Measurements from ENCODE around the gene TOX4. TPM values are rescaled to one million over a fixed set of nuclear protein-coding genes. Genes with fewer than 3 reads are reported as not detected.

Gene TOX4
- total and polyA plus RNA-seq, 2 donors = 24.2 to 25.1 TPM

- H3K27me3 ChIP-seq (ENCODE audit: control insufficient read depth in 2 of 2, insufficient read depth in 1 of 2, low read length in 1 of 2) = no peaks in the 10 kb centered on the region
- 53% methylated on average over 15 of the region's 15 CpGs for WGBS
- peaks cover 11 to 12% of the 10 kb centered on the region in 2 donors for H3K4me1 ChIP-seq (ENCODE audit: control insufficient read depth in 2 of 2, insufficient read depth in 2 of 2, low read length in 2 of 2)
- peaks cover 0 to 8% of the 10 kb centered on the region in 2 donors for H3K36me3 ChIP-seq (ENCODE audit: control insufficient read depth in 2 of 2, insufficient read depth in 2 of 2, low read length in 1 of 2)
- peak in 3 of 9 donors; percentile 5 to 33 (median 17) for DNase-seq (ENCODE audit: low read depth in 6 of 9, low spot score in 9 of 9)
- H3K4me3 ChIP-seq (ENCODE audit: low read length in 2 of 2) = peak overlapping the region; percentile 94 to 99
- H3K27ac ChIP-seq (ENCODE audit: low read depth in 1 of 2, low read length in 1 of 2) = peak overlapping the region in 1 of 2 donors; percentile 83
- no peaks in the 10 kb centered on the region for H3K9me3 ChIP-seq (ENCODE audit: control insufficient read depth in 2 of 2, insufficient read depth in 1 of 2, low read length in 1 of 2)
Measured at GRCh38 chr14:21454843-21455544, 22.0 kb upstream of the TOX4 start.

- peak overlapping the region; percentile 94 to 99 for H3K4me3 ChIP-seq (ENCODE audit: low read length in 2 of 2)
- peak in 2 of 9 donors; percentile 4 to 14 for DNase-seq (ENCODE audit: low read depth in 6 of 9, low spot score in 9 of 9)
- H3K36me3 ChIP-seq (ENCODE audit: control insufficient read depth in 2 of 2, insufficient read depth in 2 of 2, low read length in 1 of 2) = peaks cover 0 to 9% of the 10 kb centered on the region in 2 donors
- 1% methylated on average over 17 of the region's 17 CpGs for WGBS
- peaks cover 11 to 12% of the 10 kb centered on the region in 2 donors for H3K4me1 ChIP-seq (ENCODE audit: control insufficient read depth in 2 of 2, insufficient read depth in 2 of 2, low read length in 2 of 2)
- H3K9me3 ChIP-seq (ENCODE audit: control insufficient read depth in 2 of 2, insufficient read depth in 1 of 2, low read length in 1 of 2) = no peaks in the 10 kb centered on the region
- peak overlapping the region; percentile 83 to 87 for H3K27ac ChIP-seq (ENCODE audit: low read depth in 1 of 2, low read length in 1 of 2)
- H3K27me3 ChIP-seq (ENCODE audit: control insufficient read depth in 2 of 2, insufficient read depth in 1 of 2, low read length in 1 of 2) = no peaks in the 10 kb centered on the region
Measured at GRCh38 chr14:21455592-21455911, 21.4 kb upstream of the TOX4 start.

- no peaks in the 10 kb centered on the region for H3K9me3 ChIP-seq (ENCODE audit: control insufficient read depth in 2 of 2, insufficient read depth in 1 of 2, low read length in 1 of 2)
- H3K27ac ChIP-seq (ENCODE audit: low read depth in 1 of 2, low read length in 1 of 2) = peak within 1 kb of the TSS; percentile 91 to 99
- under 1% methylated on average over 36 of the region's 36 CpGs for WGBS
- H3K4me3 ChIP-seq (ENCODE audit: low read length in 2 of 2) = peak within 1 kb of the TSS; percentile 94 to 99
- peaks cover 5 to 15% of the 10 kb centered on the region in 2 donors for H3K36me3 ChIP-seq (ENCODE audit: control insufficient read depth in 2 of 2, insufficient read depth in 2 of 2, low read length in 1 of 2)
- peaks cover 11 to 12% of the 10 kb centered on the region in 2 donors for H3K4me1 ChIP-seq (ENCODE audit: control insufficient read depth in 2 of 2, insufficient read depth in 2 of 2, low read length in 2 of 2)
- no peaks in the 10 kb centered on the region for H3K27me3 ChIP-seq (ENCODE audit: control insufficient read depth in 2 of 2, insufficient read depth in 1 of 2, low read length in 1 of 2)
- peak; percentile 98 to 100 (median 99) for DNase-seq (ENCODE audit: low read depth in 6 of 9, low spot score in 9 of 9)
Measured at GRCh38 chr14:21455912-21456667, 20.9 kb upstream of the TOX4 start, which contains the start of gene CHD8. TSS of gene CHD8 (minus strand) at chr14:21456123. CDS start at chr14:21431643, 24,480 bp downstream.

GRCh38 chr14:21467616-21468015 is 9.4 kb upstream of the TOX4 start:
- no peaks in the 10 kb centered on the region for H3K9me3 ChIP-seq (ENCODE audit: control insufficient read depth in 2 of 2, insufficient read depth in 1 of 2, low read length in 1 of 2)
- H3K27ac ChIP-seq (ENCODE audit: low read depth in 1 of 2, low read length in 1 of 2) = no peak overlapping the region
- WGBS = 91% methylated on average over 1 of the region's 1 CpG
- H3K27me3 ChIP-seq (ENCODE audit: control insufficient read depth in 2 of 2, insufficient read depth in 1 of 2, low read length in 1 of 2) = no peaks in the 10 kb centered on the region
- peaks cover 30 to 36% of the 10 kb centered on the region in 2 donors for H3K36me3 ChIP-seq (ENCODE audit: control insufficient read depth in 2 of 2, insufficient read depth in 2 of 2, low read length in 1 of 2)
- no peak overlapping the region for H3K4me3 ChIP-seq (ENCODE audit: low read length in 2 of 2)
- no peaks in the 10 kb centered on the region for H3K4me1 ChIP-seq (ENCODE audit: control insufficient read depth in 2 of 2, insufficient read depth in 2 of 2, low read length in 2 of 2)
- DNase-seq (ENCODE audit: low read depth in 6 of 9, low spot score in 9 of 9) = no peak

- 54% methylated on average over 10 of the region's 10 CpGs for WGBS
Measured at GRCh38 chr14:21475767-21476522, 1.1 kb upstream of the TOX4 start.

GRCh38 chr14:21476523-21476924 is 471 bp upstream of the TOX4 start:
- peaks cover 3 to 8% of the 10 kb centered on the region in 2 donors for H3K36me3 ChIP-seq (ENCODE audit: control insufficient read depth in 2 of 2, insufficient read depth in 2 of 2, low read length in 1 of 2)
- no peaks in the 10 kb centered on the region for H3K27me3 ChIP-seq (ENCODE audit: control insufficient read depth in 2 of 2, insufficient read depth in 1 of 2, low read length in 1 of 2)
- DNase-seq (ENCODE audit: low read depth in 6 of 9, low spot score in 9 of 9) = peak in 1 of 9 donors; percentile 82
- H3K27ac ChIP-seq (ENCODE audit: low read depth in 1 of 2, low read length in 1 of 2) = peak overlapping the region; percentile 84 to 87
- under 1% methylated on average over 27 of the region's 27 CpGs for WGBS
- H3K9me3 ChIP-seq (ENCODE audit: control insufficient read depth in 2 of 2, insufficient read depth in 1 of 2, low read length in 1 of 2) = no peaks in the 10 kb centered on the region
- H3K4me1 ChIP-seq (ENCODE audit: control insufficient read depth in 2 of 2, insufficient read depth in 2 of 2, low read length in 2 of 2) = peaks cover 3 to 9% of the 10 kb centered on the region in 2 donors
- H3K4me3 ChIP-seq (ENCODE audit: low read length in 2 of 2) = peak overlapping the region; percentile 51 to 80

More at GRCh38 chr14:21475767-21476522, 1.1 kb upstream of the TOX4 start:
- Histone ChIP-seq H3K4me1 (ENCODE audit: control insufficient read depth in 2 of 2, insufficient read depth in 2 of 2, low read length in 2 of 2) (peaks cover 3 to 9% of the 10 kb centered on the region in 2 donors), H3K4me3 (ENCODE audit: low read length in 2 of 2) (peak overlapping the region; percentile 51 to 80), H3K9me3 (ENCODE audit: control insufficient read depth in 2 of 2, insufficient read depth in 1 of 2, low read length in 1 of 2) (no peaks in the 10 kb centered on the region), H3K36me3 (ENCODE audit: control insufficient read depth in 2 of 2, insufficient read depth in 2 of 2, low read length in 1 of 2) (peaks cover 3 to 8% of the 10 kb centered on the region in 2 donors), H3K27ac (ENCODE audit: low read depth in 1 of 2, low read length in 1 of 2) (peak overlapping the region; percentile 84 to 87), H3K27me3 (ENCODE audit: control insufficient read depth in 2 of 2, insufficient read depth in 1 of 2, low read length in 1 of 2) (no peaks in the 10 kb centered on the region)
- no peak for DNase-seq (ENCODE audit: low read depth in 6 of 9, low spot score in 9 of 9)

- WGBS = 99% methylated on average over 1 of the region's 1 CpG
Measured at GRCh38 chr14:21486640-21487087, 9.7 kb downstream of the TOX4 start.

GRCh38 chr14:21494902-21495762 is 18.1 kb downstream of the TOX4 start:
- H3K27me3 ChIP-seq (ENCODE audit: control insufficient read depth in 2 of 2, insufficient read depth in 1 of 2, low read length in 1 of 2) = no peaks in the 10 kb centered on the region
- H3K9me3 ChIP-seq (ENCODE audit: control insufficient read depth in 2 of 2, insufficient read depth in 1 of 2, low read length in 1 of 2) = no peaks in the 10 kb centered on the region
- DNase-seq (ENCODE audit: low read depth in 6 of 9, low spot score in 9 of 9) = no peak
- no peaks in the 10 kb centered on the region for H3K4me1 ChIP-seq (ENCODE audit: control insufficient read depth in 2 of 2, insufficient read depth in 2 of 2, low read length in 2 of 2)
- 96% methylated on average over 2 of the region's 2 CpGs for WGBS
- H3K36me3 ChIP-seq (ENCODE audit: control insufficient read depth in 2 of 2, insufficient read depth in 2 of 2, low read length in 1 of 2) = peaks cover 62 to 80% of the 10 kb centered on the region in 2 donors
- no peak overlapping the region for H3K27ac ChIP-seq (ENCODE audit: low read depth in 1 of 2, low read length in 1 of 2)
- H3K4me3 ChIP-seq (ENCODE audit: low read length in 2 of 2) = no peak overlapping the region

More at GRCh38 chr14:21486640-21487087, 9.7 kb downstream of the TOX4 start:
- DNase-seq (ENCODE audit: low read depth in 6 of 9, low spot score in 9 of 9) = no peak
- H3K36me3 ChIP-seq (ENCODE audit: control insufficient read depth in 2 of 2, insufficient read depth in 2 of 2, low read length in 1 of 2) = peaks cover 32 to 42% of the 10 kb centered on the region in 2 donors
- H3K4me1 ChIP-seq (ENCODE audit: control insufficient read depth in 2 of 2, insufficient read depth in 2 of 2, low read length in 2 of 2) = no peaks in the 10 kb centered on the region
- no peaks in the 10 kb centered on the region for H3K27me3 ChIP-seq (ENCODE audit: control insufficient read depth in 2 of 2, insufficient read depth in 1 of 2, low read length in 1 of 2)
- H3K4me3 ChIP-seq (ENCODE audit: low read length in 2 of 2) = no peak overlapping the region
- H3K27ac ChIP-seq (ENCODE audit: low read depth in 1 of 2, low read length in 1 of 2) = no peak overlapping the region
- no peaks in the 10 kb centered on the region for H3K9me3 ChIP-seq (ENCODE audit: control insufficient read depth in 2 of 2, insufficient read depth in 1 of 2, low read length in 1 of 2)
